ENCODE measurements around the gene PROCA1.

DNA sequence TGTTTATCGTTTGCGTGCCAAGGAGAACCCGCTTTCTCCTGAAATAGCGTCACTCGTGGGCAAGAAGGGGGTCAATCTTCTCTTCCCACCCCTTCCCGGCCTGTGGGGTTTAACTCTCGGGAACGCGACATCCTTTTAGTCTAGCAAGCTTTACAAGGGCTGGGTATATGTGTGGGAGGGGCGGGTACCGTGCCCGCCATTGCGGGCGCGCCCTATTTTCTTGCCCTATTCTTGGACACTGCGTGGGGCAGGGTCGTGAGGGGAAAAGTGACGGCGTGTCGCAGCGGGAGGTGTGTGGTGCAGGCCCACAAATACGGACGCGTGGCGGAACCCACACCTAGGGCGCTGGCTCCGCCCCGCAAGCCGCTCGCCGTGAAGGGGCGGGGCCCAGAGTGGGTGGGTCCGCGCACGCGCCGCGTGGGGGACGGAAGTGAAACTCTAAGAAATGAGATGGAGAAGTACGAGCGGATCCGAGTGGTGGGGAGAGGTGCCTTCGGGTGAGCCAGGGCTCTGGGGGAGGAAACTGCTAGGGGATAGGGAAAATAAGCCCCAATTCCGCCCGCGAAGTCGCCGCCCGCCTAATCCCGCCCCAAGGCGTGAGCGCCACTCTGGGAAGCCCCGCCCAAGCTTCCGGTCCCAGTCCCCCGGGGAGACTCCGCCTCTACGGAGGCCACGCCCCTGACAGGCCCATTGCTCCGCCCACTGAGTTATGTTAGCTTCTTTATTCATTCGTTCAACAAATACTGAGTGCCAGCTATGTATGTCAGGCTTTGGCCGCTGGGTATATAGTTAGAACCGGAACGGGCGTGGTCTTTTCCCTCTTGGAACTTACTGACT, 16.9 kb upstream of the PROCA1 start, which contains the start of gene NEK8:
- TF ChIP-seq, protein P1, sequence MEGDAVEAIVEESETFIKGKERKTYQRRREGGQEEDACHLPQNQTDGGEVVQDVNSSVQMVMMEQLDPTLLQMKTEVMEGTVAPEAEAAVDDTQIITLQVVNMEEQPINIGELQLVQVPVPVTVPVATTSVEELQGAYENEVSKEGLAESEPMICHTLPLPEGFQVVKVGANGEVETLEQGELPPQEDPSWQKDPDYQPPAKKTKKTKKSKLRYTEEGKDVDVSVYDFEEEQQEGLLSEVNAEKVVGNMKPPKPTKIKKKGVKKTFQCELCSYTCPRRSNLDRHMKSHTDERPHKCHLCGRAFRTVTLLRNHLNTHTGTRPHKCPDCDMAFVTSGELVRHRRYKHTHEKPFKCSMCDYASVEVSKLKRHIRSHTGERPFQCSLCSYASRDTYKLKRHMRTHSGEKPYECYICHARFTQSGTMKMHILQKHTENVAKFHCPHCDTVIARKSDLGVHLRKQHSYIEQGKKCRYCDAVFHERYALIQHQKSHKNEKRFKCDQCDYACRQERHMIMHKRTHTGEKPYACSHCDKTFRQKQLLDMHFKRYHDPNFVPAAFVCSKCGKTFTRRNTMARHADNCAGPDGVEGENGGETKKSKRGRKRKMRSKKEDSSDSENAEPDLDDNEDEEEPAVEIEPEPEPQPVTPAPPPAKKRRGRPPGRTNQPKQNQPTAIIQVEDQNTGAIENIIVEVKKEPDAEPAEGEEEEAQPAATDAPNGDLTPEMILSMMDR (conservative IDR thresholded peaks at IDR 0.05; ENCODE audit: low read depth, low read length): no peak
- no peak for TF ChIP-seq EZH2 (IDR thresholded peaks at IDR 0.05; ENCODE audit: borderline replicate concordance, low read depth, low read length, poor library complexity, severe bottlenecking)

Measured in A673 (cell line).